Subcutaneous preadipocyte (primary cell): ENCODE data around the gene SIRPB2. TPM values are rescaled to one million over a fixed set of nuclear protein-coding genes. Genes with fewer than 3 reads are reported as not detected.

Source experiments
- small RNA-seq: library from RNA; depleted of rRNA; stranded (forward); fragments of <200 nt; gene quantifications from one replicate; pipeline ENCODE3, GENCODE V24; 2012
- total RNA-seq: library from RNA; depleted of rRNA; stranded (reverse); fragments of >200 nt; gene quantifications from 2 replicates; pipeline ENCODE4 v1.2.3, GENCODE V29; 2012

Gene SIRPB2
- not detected in 2 replicates for total RNA-seq

GRCh38 chr20:1491281-1491840, at the start of gene SIRPB2:
SIRPB2 (minus strand) TSS chr20:1491420; CDS start chr20:1491359, 61 bp downstream.

GRCh38 chr20:1466211-1467081, 24.8 kb downstream of the SIRPB2 start, which contains the start of gene NSFL1C:
NSFL1C (minus strand) TSS chr20:1466849; CDS start chr20:1466824, 25 bp downstream.

Small RNA genes lying within 50 kb of the gene (small RNA-seq; reads per million reads assigned to genes)
- not detected for gene RNU6-917P

Other genes starting within 250 kb of the SIRPB2 start
- 5.5 and 6.3 TPM in 2 replicates for gene SNPH, start 225.1 kb downstream of the SIRPB2 start, total RNA-seq
- gene SDCBP2, start 162.3 kb downstream of the SIRPB2 start, total RNA-seq, result 1.5 and 2.3 TPM in 2 replicates
- 182 and 223 TPM in 2 replicates for gene FKBP1A, start 98.4 kb downstream of the SIRPB2 start, total RNA-seq
- 15.8 and 22.0 TPM in 2 replicates for gene NSFL1C, start 24.6 kb downstream of the SIRPB2 start, total RNA-seq
- gene SIRPD, start 66.3 kb upstream of the SIRPB2 start, total RNA-seq, result not detected in 2 replicates
- gene SIRPB1, start 128.6 kb upstream of the SIRPB2 start, total RNA-seq, result 0.37 and 0.39 TPM in 2 replicates
- gene SIRPG, start 166.4 kb upstream of the SIRPB2 start, total RNA-seq, result not detected in 2 replicates